ENCODE measurements around the gene VCX2. TPM values are rescaled to one million over a fixed set of nuclear protein-coding genes. Genes with fewer than 3 reads are reported as not detected.
A peak's percentile ranks its signal among the peaks of the same experiment; 100 is the strongest.
"Not testable (repeated sequence)": the region's sequence is repeated elsewhere in the genome, so short reads cannot be mapped to it uniquely, and the experiment has no call there.

Gene VCX2
- total RNA-seq, 8 experiments from 2014 or later, result 0.59 TPM; not detected in 7

- 12 to 100% (median 52%) methylated on average over 1 to 4 of the region's 4 CpGs; no CpG with 5 or more reads in 6 of the 10 experiments for WGBS, 10 experiments
- Histone ChIP-seq H3K4me1 (replicated peaks in 1 of 2) (no peaks in the 10 kb centered on the region), H3K4me3 (no peak overlapping the region), H3K27ac (no peak overlapping the region)
- in situ Hi-C loops (cut with MboI; ENCODE audit: low pct_unique_long_range_greater_than_20kb in 2 of 9, low sequenced_read_pairs in 9 of 9, unreplicated experiment in 9 of 9), result no loop called here
- ATAC-seq (replicated peaks in 6 of 8), result no peak
Observed at GRCh38 chrX:8147226-8147625, 23.8 kb downstream of the VCX2 start.

- Histone ChIP-seq H3K4me1 (replicated peaks in 1 of 2) (no peaks in the 10 kb centered on the region), H3K4me3 (no peak overlapping the region), H3K27ac (no peak overlapping the region)
- in situ Hi-C loops (cut with MboI; ENCODE audit: low pct_unique_long_range_greater_than_20kb in 2 of 9, low sequenced_read_pairs in 9 of 9, unreplicated experiment in 9 of 9), result no loop called here
- no CpG with 5 or more reads among the region's 24 CpGs for WGBS, 10 experiments
- ATAC-seq (replicated peaks in 6 of 8), result no peak
Observed at GRCh38 chrX:8144925-8145324, 26.1 kb downstream of the VCX2 start.

GRCh38 chrX:8141896-8142295 lies 29.2 kb downstream of the VCX2 start:
- WGBS, 10 experiments, result 0 to 80% (median 80%) methylated on average over 1 to 3 of the region's 3 CpGs; no CpG with 5 or more reads in 7 of the 10 experiments
- in situ Hi-C loops (cut with MboI; ENCODE audit: low pct_unique_long_range_greater_than_20kb in 2 of 9, low sequenced_read_pairs in 9 of 9, unreplicated experiment in 9 of 9), result no loop called here
- Histone ChIP-seq H3K4me3 (no peak overlapping the region), H3K27ac (no peak overlapping the region), H3K4me1 (replicated peaks in 1 of 2) (no peaks in the 10 kb centered on the region)
- ATAC-seq (replicated peaks in 6 of 8), result peak in 4 of 8 experiments; percentile 50 to 96 (median 78)

DNA sequence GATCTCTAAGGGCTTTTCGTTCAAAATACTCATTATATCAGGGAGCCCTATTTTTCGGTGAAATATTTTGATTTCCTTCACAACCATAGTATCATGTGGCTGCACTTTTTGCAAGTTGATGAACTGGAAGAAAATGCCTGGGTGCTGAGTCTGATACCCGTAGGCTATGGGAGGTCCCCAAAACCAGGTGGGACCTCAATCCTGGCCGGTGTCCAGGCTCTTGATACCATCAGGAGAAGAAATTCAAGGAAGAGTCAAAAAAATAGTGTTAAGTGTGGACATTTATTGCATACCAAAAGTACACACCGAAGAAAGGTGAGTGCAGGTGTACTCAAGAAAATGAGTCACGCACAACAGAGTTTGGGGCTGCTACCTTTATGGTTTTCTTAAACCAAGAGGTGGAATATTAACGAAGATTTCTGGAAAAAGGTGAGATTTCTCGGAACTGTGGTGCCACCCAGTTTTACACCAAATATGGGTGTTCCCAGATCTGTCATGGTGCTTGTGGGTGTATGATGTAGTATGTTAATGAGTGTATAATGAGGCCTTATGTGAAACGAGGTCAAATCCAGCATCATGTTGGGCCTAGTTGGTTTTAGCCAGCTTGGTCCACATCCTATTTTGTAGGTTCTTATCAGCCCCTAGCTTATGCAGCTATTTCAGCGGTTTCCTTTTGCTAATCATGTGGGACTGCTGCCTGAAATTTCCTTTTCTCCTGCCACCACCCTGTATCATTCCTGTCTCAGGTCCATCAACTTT lies 29.9 kb downstream of the VCX2 start:
- Histone ChIP-seq H3K4me3 (no peak overlapping the region), H3K27ac (no peak overlapping the region), H3K4me1 (replicated peaks in 1 of 2) (no peaks in the 10 kb centered on the region)
- 19 to 100% (median 92%) methylated on average over 1 to 10 of the region's 10 CpGs; no CpG with 5 or more reads in 5 of the 10 experiments for WGBS, 10 experiments
- ATAC-seq (replicated peaks in 6 of 8), result peak in 3 of 8 experiments; percentile 66 to 74 (median 72)
- in situ Hi-C loops (cut with MboI; ENCODE audit: low pct_unique_long_range_greater_than_20kb in 2 of 9, low sequenced_read_pairs in 9 of 9, unreplicated experiment in 9 of 9), result no loop called here

DNA sequence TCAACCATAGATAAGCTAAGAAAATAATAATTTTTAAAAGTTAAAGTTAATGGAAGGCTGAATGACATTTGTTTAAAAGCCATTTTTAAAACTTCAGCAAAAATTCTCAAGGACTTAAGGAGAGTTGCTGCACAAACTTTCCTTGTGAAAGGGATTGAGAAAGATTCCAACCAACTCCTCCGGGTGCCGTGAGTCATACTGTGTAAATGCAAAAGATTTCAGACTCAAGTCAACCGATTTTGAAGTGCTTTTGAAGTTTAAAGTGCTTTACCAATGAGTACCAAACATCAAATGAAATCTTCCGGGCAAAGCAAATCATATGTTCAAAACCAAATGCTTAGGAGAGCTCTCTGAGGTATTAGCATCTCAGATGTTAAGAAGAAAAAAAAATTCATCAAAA lies 31.4 kb downstream of the VCX2 start:
- no peak overlapping the region for H3K4me3 ChIP-seq
- H3K27ac ChIP-seq, result no peak overlapping the region
- in situ Hi-C loops (cut with MboI; ENCODE audit: low pct_unique_long_range_greater_than_20kb in 2 of 9, low sequenced_read_pairs in 9 of 9, unreplicated experiment in 9 of 9), result no loop called here
- ATAC-seq (replicated peaks in 6 of 8), result peak in 2 of 8 experiments; percentile 9 to 11
- 0 to 81% (median 40%) methylated on average over 2 to 4 of the region's 4 CpGs; no CpG with 5 or more reads in 5 of the 10 experiments for WGBS, 10 experiments
- H3K4me1 ChIP-seq (replicated peaks in 1 of 2), result no peaks in the 10 kb centered on the region

GRCh38 chrX:8138252-8138651 lies 32.8 kb downstream of the VCX2 start:
- in situ Hi-C loops (cut with MboI; ENCODE audit: low pct_unique_long_range_greater_than_20kb in 2 of 9, low sequenced_read_pairs in 9 of 9, unreplicated experiment in 9 of 9), result no loop called here
- H3K4me1 ChIP-seq (replicated peaks in 1 of 2), result no peaks in the 10 kb centered on the region
- ATAC-seq (replicated peaks in 6 of 8), result no peak
- H3K27ac ChIP-seq, result no peak overlapping the region
- 20 to 92% (median 40%) methylated on average over 1 to 4 of the region's 5 CpGs; no CpG with 5 or more reads in 4 of the 10 experiments for WGBS, 10 experiments
- H3K4me3 ChIP-seq, result no peak overlapping the region

DNA sequence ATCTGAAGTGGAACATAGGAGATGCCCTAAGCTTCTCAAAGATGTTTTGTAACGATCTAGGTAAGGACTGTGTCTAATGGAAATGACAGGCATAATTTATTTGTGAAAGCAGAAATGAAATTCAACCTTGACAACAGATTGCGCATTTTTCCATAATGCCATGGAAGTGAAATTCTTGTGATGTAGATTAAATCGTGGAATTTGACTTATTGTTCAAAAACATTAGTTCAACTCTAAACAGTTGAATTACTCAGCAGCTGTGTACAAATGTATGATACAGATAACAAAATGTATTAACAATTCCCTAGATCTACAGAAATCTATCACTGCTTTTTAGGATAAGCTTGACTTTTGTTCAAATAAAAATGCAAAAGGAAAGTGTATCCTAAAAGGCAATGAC lies 44.4 kb downstream of the VCX2 start:
- H3K4me1 ChIP-seq (replicated peaks in 1 of 2), result no peaks in the 10 kb centered on the region
- in situ Hi-C loops (cut with MboI; ENCODE audit: low pct_unique_long_range_greater_than_20kb in 2 of 9, low sequenced_read_pairs in 9 of 9, unreplicated experiment in 9 of 9), result no loop called here
- WGBS, 10 experiments, result 0 to 100% (median 77%) methylated on average over 1 to 3 of the region's 3 CpGs; no CpG with 5 or more reads in 3 of the 10 experiments
- H3K4me3 ChIP-seq, result no peak overlapping the region
- H3K27ac ChIP-seq, result no peak overlapping the region
- ATAC-seq (replicated peaks in 6 of 8), result peak in 1 of 8 experiments; percentile 66

- WGBS, 10 experiments, result 88 to 100% methylated on average over 1 of the region's 1 CpG; no CpG with 5 or more reads in 8 of the 10 experiments
- ATAC-seq (replicated peaks in 6 of 8), result no peak
- in situ Hi-C loops (cut with MboI; ENCODE audit: low pct_unique_long_range_greater_than_20kb in 2 of 9, low sequenced_read_pairs in 9 of 9, unreplicated experiment in 9 of 9), result no loop called here
- Histone ChIP-seq H3K4me3 (no peak overlapping the region), H3K4me1 (replicated peaks in 1 of 2) (no peaks in the 10 kb centered on the region), H3K27ac (no peak overlapping the region)
Observed at GRCh38 chrX:8126092-8126491, 45.0 kb downstream of the VCX2 start.

DNA sequence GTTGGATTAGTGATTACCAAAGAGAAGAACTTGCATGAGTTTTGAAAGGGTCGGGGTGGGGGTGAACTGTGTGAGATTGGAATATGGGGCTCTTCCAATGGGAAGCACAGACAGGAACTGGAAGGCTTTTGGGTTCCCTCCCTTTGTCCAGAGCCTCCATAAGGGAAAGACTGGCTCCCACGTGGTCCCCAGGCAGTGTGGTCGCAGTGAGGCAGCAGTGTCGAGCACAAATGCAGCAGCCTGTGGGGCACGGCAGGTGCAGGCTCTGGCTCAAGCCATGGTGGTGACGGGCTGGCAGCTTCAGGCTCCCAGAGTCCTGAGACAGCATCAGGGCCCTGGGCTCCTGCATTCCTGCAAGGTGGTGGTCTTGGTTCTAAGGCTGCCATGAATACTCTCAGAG lies 45.5 kb downstream of the VCX2 start:
- Histone ChIP-seq H3K4me1 (replicated peaks in 1 of 2) (no peaks in the 10 kb centered on the region), H3K4me3 (no peak overlapping the region), H3K27ac (no peak overlapping the region)
- in situ Hi-C loops (cut with MboI; ENCODE audit: low pct_unique_long_range_greater_than_20kb in 2 of 9, low sequenced_read_pairs in 9 of 9, unreplicated experiment in 9 of 9), result no loop called here
- no peak for ATAC-seq (replicated peaks in 6 of 8)
- WGBS, 10 experiments, result 86% methylated on average over 2 of the region's 6 CpGs; no CpG with 5 or more reads in 9 of the 10 experiments

GRCh38 chrX:8122538-8122937 lies 48.5 kb downstream of the VCX2 start:
- Histone ChIP-seq H3K4me3 (no peak overlapping the region), H3K4me1 (replicated peaks in 1 of 2) (no peaks in the 10 kb centered on the region), H3K27ac (no peak overlapping the region)
- ATAC-seq (replicated peaks in 6 of 8), result peak in 3 of 8 experiments; percentile 43 to 69 (median 57)
- WGBS, 10 experiments, result 20 to 100% (median 100%) methylated on average over 1 to 3 of the region's 6 CpGs; no CpG with 5 or more reads in 7 of the 10 experiments
- in situ Hi-C loops (cut with MboI; ENCODE audit: low pct_unique_long_range_greater_than_20kb in 2 of 9, low sequenced_read_pairs in 9 of 9, unreplicated experiment in 9 of 9), result no loop called here

DNA sequence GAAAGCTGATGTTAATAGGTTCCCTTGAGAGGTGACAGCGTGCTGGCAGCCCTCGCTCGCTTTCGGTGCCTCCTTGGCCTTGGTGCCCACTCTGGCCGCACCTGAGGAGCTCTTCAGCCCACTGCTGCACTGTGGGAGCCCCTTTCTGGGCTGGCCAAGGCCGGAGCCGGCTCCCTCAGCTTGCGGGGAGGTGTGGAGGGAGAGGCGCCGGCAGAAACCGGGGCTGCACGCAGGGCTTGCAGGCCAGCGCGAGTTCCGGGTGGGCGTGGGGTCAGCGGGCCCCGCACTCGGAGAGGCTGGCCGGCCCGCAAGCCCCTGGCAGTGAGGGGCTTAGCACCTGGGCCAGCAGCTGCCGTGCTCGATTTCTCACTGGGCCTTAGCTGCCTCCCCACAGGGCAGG lies 49.7 kb downstream of the VCX2 start:
- H3K27ac ChIP-seq; in situ Hi-C loops (cut with MboI; ENCODE audit: low pct_unique_long_range_greater_than_20kb in 2 of 9, low sequenced_read_pairs in 9 of 9, unreplicated experiment in 9 of 9); H3K4me1 ChIP-seq (replicated peaks in 1 of 2); H3K4me3 ChIP-seq; ATAC-seq (replicated peaks in 6 of 8): not testable (repeated sequence)
- 95% methylated on average over 3 of the region's 23 CpGs; no CpG with 5 or more reads in 9 of the 10 experiments for WGBS, 10 experiments

All from motor neuron (in vitro differentiated cells).